ENCODE measurements around the gene RHOT2. TPM values are rescaled to one million over a fixed set of nuclear protein-coding genes. Genes with fewer than 3 reads are reported as not detected.
A peak's percentile ranks its signal among the peaks of the same experiment; 100 is the strongest.

The RHOT2 gene
- total RNA-seq, 1 donor from 2014 or later, result 163 TPM

GRCh38 chr16:683396-684070 is 15.6 kb downstream of the RHOT2 start:
- Mint-ChIP-seq H3K36me3 (peaks cover 4% of the 10 kb centered on the region), H3K4me1 (ENCODE audit: unreplicated experiment) (peaks cover 3% of the 10 kb centered on the region), H3K9me3 (no peaks in the 10 kb centered on the region), H3K27me3 (no peaks in the 10 kb centered on the region), H3K4me3 (peak overlapping the region; percentile 84), H3K27ac (peak overlapping the region; percentile 31)
- TF ChIP-seq CTCF (conservative IDR thresholded peaks at IDR 0.05), result no peak
- DNase-seq (ENCODE audit: extremely low spot score, unreplicated experiment), result no peak

GRCh38 chr16:684071-684794 is 16.3 kb downstream of the RHOT2 start, which contains the start of gene JMJD8:
Gene JMJD8 (minus strand): TSS chr16:684334. CDS start chr16:684319, 15 bp downstream.
- H3K27ac Mint-ChIP-seq, result peak within 1 kb of the TSS; percentile 31

GRCh38 chr16:684961-685696 is 17.2 kb downstream of the RHOT2 start:
- Mint-ChIP-seq H3K27ac (no peak overlapping the region), H3K9me3 (no peaks in the 10 kb centered on the region), H3K4me1 (ENCODE audit: unreplicated experiment) (peaks cover 7% of the 10 kb centered on the region), H3K36me3 (peaks cover 4% of the 10 kb centered on the region), H3K27me3 (no peaks in the 10 kb centered on the region), H3K4me3 (no peak overlapping the region)
- DNase-seq (ENCODE audit: extremely low spot score, unreplicated experiment), result no peak
- TF ChIP-seq CTCF (conservative IDR thresholded peaks at IDR 0.05), result no peak

More at GRCh38 chr16:684071-684794, 16.3 kb downstream of the RHOT2 start, which contains the start of gene JMJD8:
- Mint-ChIP-seq H3K27me3 (no peaks in the 10 kb centered on the region), H3K4me3 (peak within 1 kb of the TSS; percentile 84), H3K9me3 (no peaks in the 10 kb centered on the region), H3K4me1 (ENCODE audit: unreplicated experiment) (peaks cover 7% of the 10 kb centered on the region), H3K36me3 (peaks cover 4% of the 10 kb centered on the region)
- no peak for TF ChIP-seq CTCF (conservative IDR thresholded peaks at IDR 0.05)
- peak; percentile 97 for DNase-seq (ENCODE audit: extremely low spot score, unreplicated experiment)

- Mint-ChIP-seq H3K9me3 (no peaks in the 10 kb centered on the region), H3K27me3 (no peaks in the 10 kb centered on the region), H3K4me3 (no peak overlapping the region), H3K27ac (peak overlapping the region; percentile 26), H3K4me1 (ENCODE audit: unreplicated experiment) (peaks cover 7% of the 10 kb centered on the region), H3K36me3 (peaks cover 4% of the 10 kb centered on the region)
- TF ChIP-seq CTCF (conservative IDR thresholded peaks at IDR 0.05), result peak; percentile 64
- DNase-seq (ENCODE audit: extremely low spot score, unreplicated experiment), result no peak
These were observed 18.0 kb downstream of the RHOT2 start for GRCh38 chr16:685967-686366.

GRCh38 chr16:686459-687260 is 18.7 kb downstream of the RHOT2 start:
- Mint-ChIP-seq H3K9me3 (no peaks in the 10 kb centered on the region), H3K4me1 (ENCODE audit: unreplicated experiment) (peaks cover 7% of the 10 kb centered on the region), H3K27me3 (no peaks in the 10 kb centered on the region), H3K36me3 (peaks cover 4% of the 10 kb centered on the region), H3K4me3 (no peak overlapping the region), H3K27ac (no peak overlapping the region)
- DNase-seq (ENCODE audit: extremely low spot score, unreplicated experiment), result no peak
- TF ChIP-seq CTCF (conservative IDR thresholded peaks at IDR 0.05), result no peak
